UCSD-AML1 (cell line): Measurements from ENCODE around the gene CAST.
A peak's percentile ranks its signal among the peaks of the same experiment; 100 is the strongest.
"Not testable (repeated sequence)": the region's sequence is repeated elsewhere in the genome, so short reads cannot be mapped to it uniquely, and the experiment has no call there.

ENCODE experiments used
- DNase-seq: peaks from one replicate; lab custom pipeline; 2025; ENCODE audit not compliant: unreplicated experiment; lab: John Stamatoyannopoulos, UW

CAST gene

DNA sequence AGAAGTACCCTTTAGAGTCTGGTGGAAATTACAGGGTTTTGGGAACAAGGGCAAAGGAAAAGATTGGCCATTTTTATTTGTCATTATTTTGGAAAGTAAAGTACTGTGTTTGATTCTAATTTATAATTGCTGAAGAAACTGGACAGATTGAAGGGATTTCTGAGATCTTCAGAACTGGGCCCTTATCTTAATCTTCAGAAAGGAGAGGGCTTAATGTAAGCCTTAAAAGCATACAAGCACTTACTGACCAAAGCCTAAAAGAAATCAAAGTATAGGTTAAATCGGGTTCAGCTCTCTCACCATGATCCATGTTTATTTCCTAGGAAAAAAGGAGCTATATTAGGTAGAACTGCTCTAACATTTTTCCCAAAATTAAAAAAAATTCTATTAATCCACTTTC lies 109.9 kb downstream of the CAST start:
- DNase-seq: no peak

GRCh38 chr5:96772542-96772941 lies 110.4 kb downstream of the CAST start:
- no peak for DNase-seq

DNA sequence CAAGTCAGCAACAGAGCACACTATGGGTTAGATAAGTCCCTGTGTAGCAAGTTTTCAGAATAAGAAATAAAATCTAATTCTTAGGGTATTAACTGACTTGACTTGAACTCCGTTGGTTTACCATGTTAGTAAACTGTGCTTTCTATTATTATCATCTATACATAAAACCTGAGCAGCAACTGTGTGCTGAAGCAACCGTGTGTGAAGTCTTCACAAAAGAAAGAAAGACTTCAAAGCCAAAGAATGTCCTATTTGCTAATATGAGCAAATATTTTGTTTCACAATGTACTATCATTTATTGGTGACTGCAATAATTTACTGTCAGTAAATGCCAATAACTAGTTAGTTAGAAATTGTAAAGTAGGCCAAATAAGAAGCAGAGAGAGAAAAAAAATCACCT lies 112.9 kb downstream of the CAST start:
- no peak for DNase-seq

DNA sequence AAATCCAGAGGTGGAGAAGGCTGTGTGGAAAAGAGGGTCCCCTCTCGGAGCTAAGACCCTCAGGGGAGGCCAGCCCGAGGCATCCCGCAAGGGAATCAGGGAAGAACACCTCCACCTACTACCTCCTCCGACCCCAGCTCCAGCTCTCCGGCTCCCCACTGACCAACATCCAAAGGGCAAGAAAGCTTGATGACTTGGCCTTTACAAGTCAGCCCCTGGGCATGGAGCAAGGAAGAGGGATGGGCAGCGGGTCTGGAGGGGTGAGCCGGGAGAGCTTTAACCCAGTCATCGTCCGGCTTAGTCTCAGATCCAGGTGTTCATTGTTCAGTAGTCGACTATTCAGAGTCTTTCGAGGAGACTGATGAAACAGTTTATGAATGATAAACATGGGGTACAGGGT lies 113.5 kb downstream of the CAST start:
- no peak for DNase-seq

DNA sequence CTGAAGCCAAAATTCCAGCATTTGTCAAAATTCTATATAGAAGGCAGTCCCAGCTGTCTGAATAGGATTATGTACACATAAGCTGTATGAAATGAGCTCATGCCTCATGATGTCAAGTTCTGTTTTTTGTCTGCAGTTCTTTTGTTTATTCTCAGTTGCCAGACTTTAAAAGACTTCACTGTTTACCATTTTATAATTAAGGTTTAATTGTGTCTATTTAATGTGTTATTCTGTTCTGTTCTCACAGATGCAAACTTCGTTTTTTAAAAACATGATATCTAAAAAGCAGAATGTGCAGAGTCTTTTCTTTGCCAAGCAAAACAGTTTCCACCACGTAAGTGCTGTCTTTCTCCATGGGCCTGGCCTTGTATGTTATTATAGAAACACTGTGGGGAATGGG lies 114.4 kb downstream of the CAST start:
- no peak for DNase-seq

DNA sequence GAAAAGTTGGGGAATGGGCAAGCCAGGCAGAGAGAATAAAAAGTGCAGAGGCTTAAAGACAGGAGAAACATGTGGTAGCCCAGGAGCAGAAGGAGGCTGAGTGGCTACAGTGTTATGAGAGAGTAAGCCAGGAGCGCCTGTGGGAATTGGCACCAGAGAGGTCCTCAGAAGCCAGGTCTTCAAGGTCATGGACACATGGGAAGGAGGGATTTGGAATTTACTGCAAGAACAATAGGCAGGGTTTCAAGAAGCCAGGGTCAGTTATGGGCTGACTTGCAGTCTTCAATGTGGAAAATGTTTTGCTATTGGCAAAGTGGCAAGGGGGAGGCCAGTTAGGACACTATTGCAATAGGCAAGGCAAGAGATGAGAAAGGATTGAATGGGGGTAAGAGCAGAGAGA lies 116.2 kb downstream of the CAST start:
- DNase-seq: no peak

DNA sequence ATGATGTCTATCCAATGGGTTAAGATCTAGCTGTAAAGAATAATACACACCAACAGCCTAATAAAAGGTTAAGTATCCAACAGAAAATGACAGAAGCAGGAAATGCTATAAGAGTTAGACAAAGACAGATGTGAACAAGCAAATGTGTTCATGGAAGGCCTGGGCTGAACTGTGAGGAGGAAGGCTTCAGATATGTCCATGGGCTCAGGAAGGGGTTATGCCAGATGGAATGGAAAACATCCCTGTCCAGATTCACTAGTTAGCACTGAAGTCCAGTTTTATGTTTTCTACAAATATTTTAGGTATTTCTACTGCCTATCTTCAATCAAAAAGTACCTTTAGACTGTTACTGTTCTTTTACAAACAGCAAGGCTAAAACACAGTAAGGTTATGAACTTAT lies 118.5 kb downstream of the CAST start:
- no peak for DNase-seq

GRCh38 chr5:96781031-96781971 lies 119.1 kb downstream of the CAST start:
- DNase-seq: no peak

DNA sequence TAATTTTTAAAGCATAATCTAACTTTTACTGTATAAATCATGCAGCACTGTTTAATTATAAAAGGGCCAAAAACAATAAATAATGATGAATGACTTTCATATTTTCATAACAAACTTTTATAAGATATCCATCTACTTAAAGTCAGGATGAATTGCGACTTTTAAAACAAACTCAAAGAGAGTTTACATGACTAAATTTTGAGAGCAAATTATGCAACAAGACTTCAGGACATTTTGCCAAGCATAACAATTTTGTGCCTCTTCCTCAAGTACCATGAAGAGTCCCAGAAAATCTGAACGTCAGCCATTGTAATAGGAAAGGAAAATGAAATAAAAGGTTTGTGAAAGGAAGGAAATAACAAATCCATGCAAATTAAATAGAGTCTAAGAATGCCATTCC lies 121.2 kb downstream of the CAST start:
- no peak for DNase-seq

GRCh38 chr5:96785326-96786109 lies 123.3 kb downstream of the CAST start:
- no peak for DNase-seq

DNA sequence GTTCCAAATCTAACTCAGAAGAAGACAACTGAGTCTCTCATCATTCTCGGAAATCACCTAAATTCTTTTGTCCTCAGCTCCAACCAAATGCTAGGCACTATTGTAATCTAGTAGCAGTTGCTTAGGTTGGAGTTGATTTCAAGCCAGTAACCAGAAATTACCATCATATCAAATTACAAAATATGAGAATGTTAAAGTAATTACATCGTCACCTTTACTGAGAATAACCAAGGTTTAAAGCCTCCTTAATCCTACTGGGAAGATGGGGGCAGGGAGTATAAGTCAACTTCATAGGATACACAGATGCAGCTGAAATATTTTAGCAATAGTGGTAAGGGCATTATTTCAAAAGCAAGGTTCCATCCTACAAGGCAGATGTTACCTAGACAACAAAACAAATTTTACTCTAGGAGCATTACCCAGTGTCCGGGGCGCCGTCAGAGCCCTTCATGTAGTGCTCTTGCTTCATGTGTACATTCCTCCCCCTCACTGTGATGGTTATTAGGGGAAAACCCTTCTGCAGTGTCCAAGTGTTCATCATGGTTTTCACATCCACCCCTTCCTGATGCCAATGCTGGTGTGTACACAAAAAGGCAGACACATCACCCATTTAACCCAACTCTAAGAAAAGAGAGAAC lies 126.1 kb downstream of the CAST start:
- DNase-seq: no peak

GRCh38 chr5:96789794-96790330 lies 127.7 kb downstream of the CAST start:
- DNase-seq: no peak

DNA sequence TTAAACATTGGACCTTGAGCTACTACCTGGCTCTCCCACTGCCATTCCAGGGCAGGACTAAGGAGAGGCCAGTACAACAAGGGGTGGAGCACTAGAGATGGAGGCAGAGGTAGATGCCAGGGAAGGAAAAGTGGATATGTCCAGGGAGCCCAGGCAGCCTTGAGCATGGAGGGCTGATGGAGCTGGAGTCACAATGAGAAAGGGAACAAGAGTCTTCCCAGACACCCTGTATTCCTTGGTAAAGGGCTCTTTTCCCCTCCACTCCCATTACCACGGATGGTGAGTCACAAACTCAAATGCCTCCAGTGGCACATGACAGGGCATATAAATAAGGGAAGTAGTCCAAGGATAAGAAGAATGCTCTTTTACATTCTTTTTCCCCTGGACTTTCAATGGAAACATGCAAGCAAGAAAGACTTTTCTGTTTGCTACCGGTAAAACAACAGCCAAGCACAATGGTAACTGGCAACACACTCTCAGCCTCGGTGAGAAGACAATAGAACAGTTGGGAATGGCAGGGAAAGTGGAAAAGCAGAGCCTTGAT lies 128.9 kb downstream of the CAST start:
- no peak for DNase-seq

- no peak for DNase-seq
These were observed 132.6 kb downstream of the CAST start for GRCh38 chr5:96794757-96795156.

DNA sequence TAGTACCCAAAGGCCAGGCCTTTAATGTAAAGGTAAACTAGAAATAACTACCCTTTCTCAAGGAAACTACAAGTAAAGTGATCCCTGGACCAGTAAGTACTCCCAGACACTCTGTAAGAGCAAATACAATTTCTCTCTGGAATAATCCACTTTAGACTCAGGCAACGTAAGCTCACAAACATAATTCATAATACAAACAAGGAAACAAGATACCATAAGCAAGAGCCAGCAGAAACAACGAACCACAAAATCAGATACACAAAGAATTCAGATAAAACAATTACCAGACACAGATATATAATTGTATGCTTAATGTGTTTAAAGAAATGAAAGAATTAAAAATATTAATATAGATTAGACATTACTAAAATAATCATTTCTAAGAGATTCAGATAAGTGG lies 133.4 kb downstream of the CAST start:
- DNase-seq: no peak

DNA sequence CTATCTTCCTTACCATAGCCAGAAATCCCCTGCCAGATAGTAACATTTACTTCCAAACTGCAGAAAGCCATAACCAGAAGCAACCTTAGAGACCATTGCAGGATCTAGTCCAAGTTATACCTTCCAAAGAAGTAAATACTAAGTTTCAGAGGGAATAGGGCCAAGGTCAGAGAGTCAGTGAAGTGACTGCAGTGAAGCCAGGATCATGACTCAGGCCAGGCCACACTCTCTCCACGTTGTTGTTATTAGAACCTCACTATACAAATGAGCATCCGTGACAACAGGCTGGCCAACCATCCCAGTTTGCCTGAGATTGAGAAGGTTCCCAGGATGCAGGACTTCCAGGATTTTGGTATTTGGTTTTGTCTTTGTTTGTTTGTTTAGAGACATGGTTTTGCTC lies 134.3 kb downstream of the CAST start:
- no peak for DNase-seq

DNA sequence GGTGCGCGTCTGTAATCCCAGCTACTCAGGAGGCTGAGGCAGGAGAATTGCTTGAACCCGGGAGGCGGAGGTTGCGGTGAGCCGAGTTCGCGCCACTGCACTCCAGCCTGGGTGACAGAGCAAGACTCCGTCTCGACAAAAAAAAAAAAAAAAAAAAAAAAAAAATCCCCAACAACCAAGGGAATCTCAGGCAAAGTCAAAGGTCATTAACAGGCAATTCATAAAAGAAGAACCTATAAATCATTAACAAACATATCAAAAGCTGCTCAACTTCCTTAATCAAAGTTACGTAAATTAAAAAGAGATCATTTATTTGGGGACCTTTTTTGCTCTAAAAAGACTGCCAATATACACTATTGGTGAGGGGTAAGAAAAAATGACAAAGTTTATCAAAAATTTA lies 139.5 kb downstream of the CAST start:
- not testable (repeated sequence) for DNase-seq

GRCh38 chr5:96807075-96807654 lies 145.0 kb downstream of the CAST start:
- peak; percentile 79 for DNase-seq

DNA sequence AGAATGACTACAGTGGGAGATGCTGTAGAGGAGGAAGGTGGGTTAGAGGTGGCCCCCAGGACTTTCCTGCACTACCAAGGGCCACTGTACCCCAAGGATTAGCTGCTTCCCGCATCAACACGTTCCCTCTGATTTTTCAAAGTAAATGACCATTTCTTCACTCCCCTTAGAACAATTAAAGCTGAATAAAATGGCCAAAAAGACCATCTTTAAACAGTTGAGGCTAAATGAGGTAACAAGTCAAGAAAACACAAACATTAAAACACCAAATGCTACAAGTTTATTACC lies 146.3 kb downstream of the CAST start:
- DNase-seq: no peak

DNA sequence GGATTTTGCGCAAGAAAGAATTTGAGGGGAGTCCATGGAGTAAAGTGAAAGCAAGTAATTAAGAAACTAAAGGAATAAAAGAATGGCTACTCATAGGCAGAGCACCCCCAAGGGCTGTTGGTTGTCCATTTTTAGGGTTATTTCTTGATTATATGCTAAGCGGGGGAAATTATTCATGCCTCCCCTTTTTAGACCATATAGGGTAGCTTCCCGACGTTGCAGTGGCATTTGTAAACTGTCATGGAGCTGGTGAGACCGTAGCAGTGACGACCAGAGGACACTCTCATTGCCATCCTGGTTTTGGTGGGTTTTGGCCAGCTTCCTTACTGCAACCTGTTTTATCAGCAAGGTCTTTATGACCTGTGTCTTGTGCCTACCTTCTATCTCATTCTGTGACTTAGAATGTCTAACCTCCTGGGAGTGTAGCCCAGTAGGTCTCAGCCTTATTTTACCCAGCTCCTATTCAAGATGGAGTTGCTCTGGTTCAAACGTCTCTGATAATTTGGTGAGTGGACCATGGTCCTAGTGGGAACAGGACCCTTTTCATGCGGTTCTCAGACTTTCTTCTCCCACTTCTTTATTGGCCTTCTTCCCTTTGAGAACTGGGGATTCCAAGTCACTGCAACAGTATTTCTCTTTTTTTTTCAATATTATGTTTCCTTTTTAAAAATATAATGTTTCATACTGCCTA lies 146.8 kb downstream of the CAST start:
- no peak for DNase-seq
